GM23248 (cell line): ENCODE results near the gene CDH1. TPM values are rescaled to one million over a fixed set of nuclear protein-coding genes. Genes with fewer than 3 reads are reported as not detected.

ENCODE experiments used
- DNase-seq: peaks from one replicate; pipeline ENCODE4 v3.0.0-alpha.2; 2015
- H2AFZ ChIP-seq: fragments of 200-600 bp; sonication (generic); 2 replicates; pipeline ENCODE4 v1.6.1; 2016; ENCODE audit warnings: antibody characterized with exemption
- H3F3A ChIP-seq: fragments of 200-600 bp; sonication (generic); 2 replicates; pipeline ENCODE4 v1.6.1; 2016; ENCODE audit warnings: mild to moderate bottlenecking, antibody characterized with exemption, mixed run types; ENCODE audit not compliant: insufficient read depth
- H3K27ac ChIP-seq: fragments of 200-600 bp; sonication (generic); 2 replicates; pipeline ENCODE4 v1.5.1; 2016; ENCODE audit warnings: mild to moderate bottlenecking
- H3K27me3 ChIP-seq: fragments of 200-600 bp; sonication (generic); replicated peaks from 2 replicates; pipeline ENCODE4 v1.6.1; 2016; ENCODE audit warnings: mild to moderate bottlenecking; ENCODE audit not compliant: insufficient read depth
- H3K36me3 ChIP-seq: fragments of 200-600 bp; sonication (generic); 2 replicates; pipeline ENCODE4 v1.6.1; 2016; ENCODE audit warnings: low read depth, mild to moderate bottlenecking
- H3K4me1 ChIP-seq: fragments of 200-600 bp; sonication (generic); 2 replicates; pipeline ENCODE4 v1.6.1; 2016; ENCODE audit warnings: mild to moderate bottlenecking; ENCODE audit not compliant: insufficient read depth
- H3K4me2 ChIP-seq: fragments of 200-600 bp; sonication (generic); one replicate; pipeline ENCODE4 v1.6.1; 2016; ENCODE audit warnings: mild to moderate bottlenecking; ENCODE audit not compliant: unreplicated experiment
- H3K4me3 ChIP-seq: fragments of 200-600 bp; sonication (generic); 2 replicates; pipeline ENCODE4 v1.5.1; 2016; ENCODE audit warnings: mild to moderate bottlenecking
- H3K79me2 ChIP-seq: fragments of 200-600 bp; sonication (generic); 2 replicates; pipeline ENCODE4 v1.6.1; 2016; ENCODE audit warnings: mild to moderate bottlenecking; ENCODE audit not compliant: insufficient read depth
- H3K9ac ChIP-seq: fragments of 200-600 bp; sonication (generic); 2 replicates; pipeline ENCODE4 v1.6.1; 2016; ENCODE audit warnings: mild to moderate bottlenecking
- H3K9me2 ChIP-seq: fragments of 200-600 bp; sonication (generic); 2 replicates; pipeline ENCODE4 v1.6.1; 2016; ENCODE audit warnings: mixed run types, mild to moderate bottlenecking, moderate library complexity; ENCODE audit not compliant: insufficient read depth
- H3K9me3 ChIP-seq: fragments of 200-600 bp; sonication (generic); one replicate; pipeline ENCODE4 v1.6.1; 2017; ENCODE audit warnings: low read depth
- H4K20me1 ChIP-seq: fragments of 200-600 bp; sonication (generic); 2 replicates; pipeline ENCODE4 v1.6.0; 2016; ENCODE audit not compliant: insufficient read depth
- EZH2 ChIP-seq: fragments of 200-600 bp; sonication (generic); IDR thresholded peaks from 2 replicates; pipeline ENCODE4 v1.6.1; 2018; ENCODE audit warnings: antibody characterized with exemption, mild to moderate bottlenecking; ENCODE audit not compliant: insufficient read depth, poor library complexity, severe bottlenecking
- EZH2phosphoT487 ChIP-seq: fragments of 200-600 bp; sonication (generic); IDR thresholded peaks from 2 replicates; pipeline ENCODE4 v1.6.1; 2018; ENCODE audit warnings: antibody characterized with exemption, moderate library complexity, mild to moderate bottlenecking, low read depth; ENCODE audit not compliant: insufficient read depth
- WGBS, 2 experiments: methylation state at CpG; one replicate each; pipeline ENCODE4 v1.1.6; 2015 to 2017; ENCODE audit warnings: low lambda C conversion rate in 2 of 2, low coverage in 1 of 2; ENCODE audit errors: missing lambda C conversion rate in 2 of 2; 5-methylcytosine and 5-hydroxymethylcytosine counted together
- in situ Hi-C: fragments of 300-500 bp; cut with MboI; formaldehyde crosslinking; loops from 2 replicates; pipeline ENCODE4 v1.15.0; 2020
- polyA plus RNA-seq: library from polyadenylated mRNA; unstranded; fragments of >200 nt; fragmentation: Nextera tagmentation; extraction: Ambion mirVana; gene quantifications from 2 replicates; pipeline ENCODE4 v1.2.1, GENCODE V29; 2016
- total RNA-seq: library from RNA; depleted of rRNA; stranded (reverse); fragments of >200 nt; shearing (Covaris generic); gene quantifications from 2 replicates; pipeline ENCODE4 v1.2.3, GENCODE V29; 2014

The CDH1 gene
- total and polyA plus RNA-seq, 2 experiments from 2014 or later = 0.04 TPM; not detected in 1

- Histone ChIP-seq H3K27me3 (no peaks in the 10 kb centered on the region; the same call in 1 of the 2 replicates), H3K9ac (no peak overlapping the region), H3K9me2 (no peaks in the 10 kb centered on the region), H3F3A (0 out of 2 replicates have a peak, but pooled peaks cover under 1% of the 10 kb centered on the region), H3K9me3 (no peaks in the 10 kb centered on the region), H3K36me3 (no peaks in the 10 kb centered on the region), H3K4me2 (no peak overlapping the region), H3K79me2 (no peaks in the 10 kb centered on the region), H3K27ac (no peak overlapping the region), H4K20me1 (no peaks in the 10 kb centered on the region), H2AFZ (no peak overlapping the region), H3K4me3 (no peak overlapping the region), H3K4me1 (no peaks in the 10 kb centered on the region)
- in situ Hi-C loops = loop anchor here (10.0 kb wide), 1 partner anchor 212 kb away; no protein-coding TSS in a partner anchor
- DNase-seq = no peak
- TF ChIP-seq EZH2phosphoT487 (no peak), EZH2 (no peak)
- 22 to 33% methylated on average over 1 of the region's 1 CpG for WGBS, 2 experiments
Observed at GRCh38 chr16:68806981-68807380, 69.9 kb downstream of the CDH1 start.

GRCh38 chr16:68814516-68814915 is 77.4 kb downstream of the CDH1 start:
- H4K20me1 ChIP-seq = no peaks in the 10 kb centered on the region
- H3K4me3 ChIP-seq = no peak overlapping the region
- H3K4me1 ChIP-seq = no peaks in the 10 kb centered on the region

GRCh38 chr16:68823401-68824135 is 86.5 kb downstream of the CDH1 start:
- peak overlapping the region; percentile 64 for H3K4me2 ChIP-seq
- no peaks in the 10 kb centered on the region for H3K9me3 ChIP-seq
- H3K79me2 ChIP-seq = no peaks in the 10 kb centered on the region
- no peaks in the 10 kb centered on the region for H3K36me3 ChIP-seq
- peak overlapping the region; percentile 39 for H3K4me3 ChIP-seq
- 52 to 53% methylated on average over 8 of the region's 8 CpGs for WGBS, 2 experiments
- no peaks in the 10 kb centered on the region; the same call in 1 of the 2 replicates for H3K27me3 ChIP-seq
- H3K4me1 ChIP-seq = peaks cover 13% of the 10 kb centered on the region
- H3K9ac ChIP-seq = 0 out of 2 replicates have a peak overlapping the region, but pooled peaks have one; percentile 11
- peak overlapping the region; percentile 59 for H3K27ac ChIP-seq
- no peaks in the 10 kb centered on the region for H3K9me2 ChIP-seq
- DNase-seq = peak; percentile 91
- in situ Hi-C loops = no loop called here
- peaks cover 12% of the 10 kb centered on the region; the same call in 1 of the 2 replicates for H3F3A ChIP-seq
- H4K20me1 ChIP-seq = no peaks in the 10 kb centered on the region
- peak overlapping the region; percentile 74 for H2AFZ ChIP-seq
- no peak for TF ChIP-seq EZH2phosphoT487
- TF ChIP-seq EZH2 = no peak

More at GRCh38 chr16:68814516-68814915, 77.4 kb downstream of the CDH1 start:
- DNase-seq = no peak
- Histone ChIP-seq H3F3A (no peaks in the 10 kb centered on the region), H3K9me3 (no peaks in the 10 kb centered on the region), H3K4me2 (no peak overlapping the region), H3K36me3 (no peaks in the 10 kb centered on the region), H3K27ac (no peak overlapping the region), H2AFZ (no peak overlapping the region), H3K27me3 (no peaks in the 10 kb centered on the region), H3K9me2 (no peaks in the 10 kb centered on the region), H3K9ac (no peak overlapping the region), H3K79me2 (no peaks in the 10 kb centered on the region)
- in situ Hi-C loops = no loop called here
- TF ChIP-seq EZH2phosphoT487 (no peak), EZH2 (no peak)
- 85 to 87% methylated on average over 3 of the region's 3 CpGs for WGBS, 2 experiments

- in situ Hi-C loops = no loop called here
- peaks cover 13% of the 10 kb centered on the region for H3K4me1 ChIP-seq
- H4K20me1 ChIP-seq = no peaks in the 10 kb centered on the region
- H3K79me2 ChIP-seq = no peaks in the 10 kb centered on the region
- H2AFZ ChIP-seq = no peak overlapping the region
- TF ChIP-seq EZH2 (no peak), EZH2phosphoT487 (no peak)
- no peak overlapping the region for H3K4me3 ChIP-seq
- no peaks in the 10 kb centered on the region; the same call in 1 of the 2 replicates for H3K27me3 ChIP-seq
- no peak overlapping the region for H3K27ac ChIP-seq
- H3K9ac ChIP-seq = no peak overlapping the region
- no peak overlapping the region for H3K4me2 ChIP-seq
- no peaks in the 10 kb centered on the region for H3K36me3 ChIP-seq
- no peaks in the 10 kb centered on the region for H3K9me2 ChIP-seq
- DNase-seq = no peak
- no peaks in the 10 kb centered on the region for H3K9me3 ChIP-seq
- H3F3A ChIP-seq = peaks cover 12% of the 10 kb centered on the region; the same call in 1 of the 2 replicates
Observed at GRCh38 chr16:68825427-68825826, 88.3 kb downstream of the CDH1 start.
